ENCODE results near the gene CA7.

The CA7 gene

GRCh38 chr16:66881560-66881959 lies 37.3 kb downstream of the CA7 start:
- CTCF ChIA-PET, result interaction anchor here (1.0 to 5.2 kb wide), 12 partner anchors 9 to 303 kb away, joined by 3 to 37 read pairs (median 6); partner anchors contain the start of gene NAE1
- POLR2A ChIA-PET, result no interaction called here
- no peak for DNase-seq (ENCODE audit: extremely low spot score)
- TF ChIP-seq CTCF (IDR thresholded peaks at IDR 0.05; ENCODE audit: control extremely low read depth, extremely low read depth, low read depth, missing control alignments), result no peak

GRCh38 chr16:66881964-66882508 lies 37.8 kb downstream of the CA7 start:
- TF ChIP-seq CTCF (IDR thresholded peaks at IDR 0.05; ENCODE audit: control extremely low read depth, extremely low read depth, low read depth, missing control alignments), result no peak
- no peak for DNase-seq (ENCODE audit: extremely low spot score)
- ChIA-PET CTCF (interaction anchor here (1.0 to 5.2 kb wide), 10 partner anchors 9 to 52 kb away, joined by 3 to 37 read pairs (median 5); partner anchors contain the start of gene NAE1), POLR2A (interaction anchor here (0.6 kb wide), 2 partner anchors 50 to 291 kb away, joined by 3 to 4 read pairs; no protein-coding TSS in a partner anchor)

- TF ChIP-seq CTCF (IDR thresholded peaks at IDR 0.05; ENCODE audit: control extremely low read depth, extremely low read depth, low read depth, missing control alignments), result no peak
- DNase-seq (ENCODE audit: extremely low spot score), result no peak
- ChIA-PET CTCF (interaction anchor here (1.2 to 5.2 kb wide), 8 partner anchors 9 to 46 kb away, joined by 3 to 37 read pairs (median 6); no protein-coding TSS in a partner anchor), POLR2A (no interaction called here)
Measured at GRCh38 chr16:66882702-66883101, 38.5 kb downstream of the CA7 start.

GRCh38 chr16:66885491-66885890 lies 41.3 kb downstream of the CA7 start:
- no peak for TF ChIP-seq CTCF (IDR thresholded peaks at IDR 0.05; ENCODE audit: control extremely low read depth, extremely low read depth, low read depth, missing control alignments)
- DNase-seq (ENCODE audit: extremely low spot score), result no peak
- POLR2A ChIA-PET, result no interaction called here
- CTCF ChIA-PET, result interaction anchor here (1.3 to 5.2 kb wide), 6 partner anchors 10 to 55 kb away, joined by 3 to 28 read pairs (median 4); partner anchors contain the start of gene NAE1

GRCh38 chr16:66886321-66886720 lies 42.1 kb downstream of the CA7 start:
- ChIA-PET POLR2A (no interaction called here), CTCF (interaction anchor here (1.3 to 2.2 kb wide), 4 partner anchors 9 to 56 kb away, joined by 3 to 10 read pairs (median 4); partner anchors contain the start of gene NAE1)
- no peak for DNase-seq (ENCODE audit: extremely low spot score)
- no peak for TF ChIP-seq CTCF (IDR thresholded peaks at IDR 0.05; ENCODE audit: control extremely low read depth, extremely low read depth, low read depth, missing control alignments)

GRCh38 chr16:66886914-66887313 lies 42.7 kb downstream of the CA7 start:
- TF ChIP-seq CTCF (IDR thresholded peaks at IDR 0.05; ENCODE audit: control extremely low read depth, extremely low read depth, low read depth, missing control alignments), result no peak
- ChIA-PET POLR2A (no interaction called here), CTCF (interaction anchor here (1.3 to 2.2 kb wide), 4 partner anchors 9 to 57 kb away, joined by 3 to 10 read pairs (median 4); partner anchors contain the start of gene NAE1)
- DNase-seq (ENCODE audit: extremely low spot score), result no peak

Measured in GM10248 (cell line).